Esophagus muscularis mucosa (tissue), 3 donors: ENCODE results near the gene PCNT.
"Not testable (repeated sequence)": the region's sequence is repeated elsewhere in the genome, so short reads cannot be mapped to it uniquely, and the experiment has no call there.

Source experiments
- CTCF ChIP-seq, 3 experiments: fragments of 200-600 bp in 2 of 3; fragments of 450-650 bp in 1 of 3; sonication (generic) in 2 of 3; IDR thresholded peaks; one replicate each; pipeline ENCODE4 v1.5.1; 2017 to 2019; ENCODE audit warnings: antibody characterized with exemption in 3 of 3, mild to moderate bottlenecking in 2 of 3, moderate library complexity in 1 of 3
- POLR2A ChIP-seq: fragments of 450-650 bp; IDR thresholded peaks from one replicate; pipeline ENCODE4 v1.6.1; 2017; ENCODE audit warnings: antibody characterized with exemption, moderate library complexity, mild to moderate bottlenecking, low read depth

GRCh38 chr21:46433116-46433515 is 109.2 kb downstream of the PCNT start:
- not testable (repeated sequence) for TF ChIP-seq POLR2A; CTCF (IDR thresholded peaks at IDR 0.05)
